ENCODE data around the gene CDC45.

The CDC45 gene

DNA sequence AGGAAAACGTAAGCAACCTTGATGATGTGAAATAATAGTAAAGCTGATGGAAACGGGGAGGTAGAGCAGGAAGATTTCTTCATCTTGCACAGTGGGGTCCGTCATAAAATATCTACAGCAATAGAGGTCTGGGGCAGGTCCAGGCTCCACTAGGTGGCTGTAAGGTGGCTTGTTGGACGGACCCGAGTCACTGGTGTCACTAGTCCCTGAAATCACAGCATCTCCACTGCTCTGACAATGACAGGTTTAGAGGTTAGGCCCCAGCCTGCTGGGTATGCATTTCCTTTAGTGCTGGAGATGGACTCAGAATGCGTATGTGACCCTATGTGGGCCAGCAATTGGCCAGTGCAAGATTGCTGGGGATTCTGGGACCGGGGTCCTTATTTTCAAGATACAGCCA, 69.7 kb downstream of the CDC45 start:
- Histone ChIP-seq H3K36me3 (ENCODE audit: control insufficient read depth, insufficient read depth, low read length) (no peaks in the 10 kb centered on the region), H3K9me3 (ENCODE audit: control insufficient read depth, low read length) (no peaks in the 10 kb centered on the region), H3K27me3 (replicated peaks; ENCODE audit: control insufficient read depth, insufficient read depth, low read length, poor library complexity, severe bottlenecking) (no peaks in the 10 kb centered on the region), H3K4me1 (ENCODE audit: control insufficient read depth, insufficient read depth, low read length, poor library complexity, severe bottlenecking) (no peaks in the 10 kb centered on the region), H3K4me3 (ENCODE audit: insufficient read depth, low read depth, low read length, poor library complexity, severe bottlenecking) (no peak overlapping the region), H3K27ac (ENCODE audit: insufficient read depth, low read length, poor library complexity, severe bottlenecking) (no peak overlapping the region)
- DNase-seq = no peak

GRCh38 chr22:19550382-19550781, 70.7 kb downstream of the CDC45 start:
- H3K36me3 ChIP-seq (ENCODE audit: control insufficient read depth, insufficient read depth, low read length) = no peaks in the 10 kb centered on the region
- H3K4me3 ChIP-seq (ENCODE audit: insufficient read depth, low read depth, low read length, poor library complexity, severe bottlenecking) = no peak overlapping the region
- no peak for DNase-seq
- no peaks in the 10 kb centered on the region for H3K9me3 ChIP-seq (ENCODE audit: control insufficient read depth, low read length)
- no peaks in the 10 kb centered on the region for H3K27me3 ChIP-seq (replicated peaks; ENCODE audit: control insufficient read depth, insufficient read depth, low read length, poor library complexity, severe bottlenecking)
- H3K4me1 ChIP-seq (ENCODE audit: control insufficient read depth, insufficient read depth, low read length, poor library complexity, severe bottlenecking) = no peaks in the 10 kb centered on the region
- no peak overlapping the region for H3K27ac ChIP-seq (ENCODE audit: insufficient read depth, low read length, poor library complexity, severe bottlenecking)

GRCh38 chr22:19553201-19553600, 73.5 kb downstream of the CDC45 start:
- Histone ChIP-seq H3K36me3 (ENCODE audit: control insufficient read depth, insufficient read depth, low read length) (no peaks in the 10 kb centered on the region), H3K27ac (ENCODE audit: insufficient read depth, low read length, poor library complexity, severe bottlenecking) (no peak overlapping the region), H3K4me3 (ENCODE audit: insufficient read depth, low read depth, low read length, poor library complexity, severe bottlenecking) (no peak overlapping the region), H3K27me3 (replicated peaks; ENCODE audit: control insufficient read depth, insufficient read depth, low read length, poor library complexity, severe bottlenecking) (no peaks in the 10 kb centered on the region), H3K4me1 (ENCODE audit: control insufficient read depth, insufficient read depth, low read length, poor library complexity, severe bottlenecking) (no peaks in the 10 kb centered on the region), H3K9me3 (ENCODE audit: control insufficient read depth, low read length) (no peaks in the 10 kb centered on the region)
- DNase-seq = no peak

DNA sequence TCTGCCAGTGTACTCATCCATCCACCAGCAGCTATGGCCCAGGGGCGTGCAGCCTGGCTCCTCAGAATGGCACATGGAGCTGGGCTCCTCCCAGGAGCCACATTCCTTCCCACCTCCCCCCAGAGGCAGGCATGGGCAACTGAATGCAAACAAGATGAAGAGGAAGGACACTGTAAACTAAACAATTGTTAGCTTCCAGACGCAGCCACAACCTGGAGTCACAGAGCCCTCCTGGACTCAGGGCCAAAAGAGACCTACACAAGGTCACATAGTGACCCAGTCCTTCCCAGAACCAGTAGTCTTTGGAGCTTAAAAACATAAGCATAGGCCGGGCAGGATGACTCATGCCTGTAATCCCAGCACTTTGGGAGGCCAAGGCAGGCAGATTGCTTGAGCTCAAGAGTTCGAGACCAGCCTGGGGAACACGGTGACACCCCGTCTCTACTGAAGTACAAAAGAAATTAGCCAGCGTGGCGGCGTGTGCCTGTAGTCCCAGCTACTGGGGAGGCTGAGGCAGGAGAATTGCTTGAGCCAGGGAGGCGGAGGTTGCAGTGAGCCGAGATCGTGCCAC, 75.2 kb downstream of the CDC45 start:
- H3K27me3 ChIP-seq (replicated peaks; ENCODE audit: control insufficient read depth, insufficient read depth, low read length, poor library complexity, severe bottlenecking) = no peaks in the 10 kb centered on the region
- no peak overlapping the region for H3K27ac ChIP-seq (ENCODE audit: insufficient read depth, low read length, poor library complexity, severe bottlenecking)
- H3K4me3 ChIP-seq (ENCODE audit: insufficient read depth, low read depth, low read length, poor library complexity, severe bottlenecking) = no peak overlapping the region
- H3K9me3 ChIP-seq (ENCODE audit: control insufficient read depth, low read length) = no peaks in the 10 kb centered on the region
- H3K36me3 ChIP-seq (ENCODE audit: control insufficient read depth, insufficient read depth, low read length) = no peaks in the 10 kb centered on the region
- H3K4me1 ChIP-seq (ENCODE audit: control insufficient read depth, insufficient read depth, low read length, poor library complexity, severe bottlenecking) = no peaks in the 10 kb centered on the region
- no peak for DNase-seq

DNA sequence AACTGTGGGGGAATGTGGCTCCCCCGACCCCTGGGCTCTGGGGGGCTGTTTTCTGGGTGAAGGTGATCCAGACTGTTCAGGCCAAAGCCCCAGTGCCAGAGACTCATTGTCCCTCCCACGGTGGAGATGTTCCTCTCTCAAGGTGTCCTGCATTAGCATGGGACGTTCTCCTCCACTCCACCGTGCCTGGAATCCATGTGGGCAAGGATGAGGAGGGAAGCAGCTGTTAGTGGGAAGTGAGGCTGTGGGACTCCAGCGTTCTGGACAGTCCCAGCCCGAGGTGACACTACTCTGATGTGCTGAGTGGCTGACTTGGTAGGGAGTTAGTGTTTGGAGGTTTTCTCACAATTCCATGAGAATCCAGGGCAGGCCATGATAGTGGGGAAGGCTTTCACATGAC, 75.9 kb downstream of the CDC45 start:
- no peaks in the 10 kb centered on the region for H3K27me3 ChIP-seq (replicated peaks; ENCODE audit: control insufficient read depth, insufficient read depth, low read length, poor library complexity, severe bottlenecking)
- DNase-seq = no peak
- no peaks in the 10 kb centered on the region for H3K9me3 ChIP-seq (ENCODE audit: control insufficient read depth, low read length)
- no peak overlapping the region for H3K4me3 ChIP-seq (ENCODE audit: insufficient read depth, low read depth, low read length, poor library complexity, severe bottlenecking)
- H3K36me3 ChIP-seq (ENCODE audit: control insufficient read depth, insufficient read depth, low read length) = no peaks in the 10 kb centered on the region
- H3K27ac ChIP-seq (ENCODE audit: insufficient read depth, low read length, poor library complexity, severe bottlenecking) = no peak overlapping the region
- H3K4me1 ChIP-seq (ENCODE audit: control insufficient read depth, insufficient read depth, low read length, poor library complexity, severe bottlenecking) = no peaks in the 10 kb centered on the region

- no peaks in the 10 kb centered on the region for H3K9me3 ChIP-seq (ENCODE audit: control insufficient read depth, low read length)
- no peak overlapping the region for H3K27ac ChIP-seq (ENCODE audit: insufficient read depth, low read length, poor library complexity, severe bottlenecking)
- no peak for DNase-seq
- H3K27me3 ChIP-seq (replicated peaks; ENCODE audit: control insufficient read depth, insufficient read depth, low read length, poor library complexity, severe bottlenecking) = no peaks in the 10 kb centered on the region
- no peak overlapping the region for H3K4me3 ChIP-seq (ENCODE audit: insufficient read depth, low read depth, low read length, poor library complexity, severe bottlenecking)
- no peaks in the 10 kb centered on the region for H3K36me3 ChIP-seq (ENCODE audit: control insufficient read depth, insufficient read depth, low read length)
- H3K4me1 ChIP-seq (ENCODE audit: control insufficient read depth, insufficient read depth, low read length, poor library complexity, severe bottlenecking) = no peaks in the 10 kb centered on the region
Observed at GRCh38 chr22:19556963-19557545, 77.3 kb downstream of the CDC45 start.

GRCh38 chr22:19559324-19559811, 79.6 kb downstream of the CDC45 start:
- Histone ChIP-seq H3K9me3 (ENCODE audit: control insufficient read depth, low read length) (no peaks in the 10 kb centered on the region), H3K4me3 (ENCODE audit: insufficient read depth, low read depth, low read length, poor library complexity, severe bottlenecking) (no peak overlapping the region), H3K27ac (ENCODE audit: insufficient read depth, low read length, poor library complexity, severe bottlenecking) (no peak overlapping the region), H3K4me1 (ENCODE audit: control insufficient read depth, insufficient read depth, low read length, poor library complexity, severe bottlenecking) (no peaks in the 10 kb centered on the region), H3K36me3 (ENCODE audit: control insufficient read depth, insufficient read depth, low read length) (no peaks in the 10 kb centered on the region), H3K27me3 (replicated peaks; ENCODE audit: control insufficient read depth, insufficient read depth, low read length, poor library complexity, severe bottlenecking) (no peaks in the 10 kb centered on the region)
- DNase-seq = no peak

GRCh38 chr22:19559956-19560355, 80.2 kb downstream of the CDC45 start:
- Histone ChIP-seq H3K36me3 (ENCODE audit: control insufficient read depth, insufficient read depth, low read length) (no peaks in the 10 kb centered on the region), H3K4me1 (ENCODE audit: control insufficient read depth, insufficient read depth, low read length, poor library complexity, severe bottlenecking) (no peaks in the 10 kb centered on the region), H3K27ac (ENCODE audit: insufficient read depth, low read length, poor library complexity, severe bottlenecking) (no peak overlapping the region), H3K9me3 (ENCODE audit: control insufficient read depth, low read length) (no peaks in the 10 kb centered on the region), H3K27me3 (replicated peaks; ENCODE audit: control insufficient read depth, insufficient read depth, low read length, poor library complexity, severe bottlenecking) (no peaks in the 10 kb centered on the region), H3K4me3 (ENCODE audit: insufficient read depth, low read depth, low read length, poor library complexity, severe bottlenecking) (no peak overlapping the region)
- DNase-seq = no peak

DNA sequence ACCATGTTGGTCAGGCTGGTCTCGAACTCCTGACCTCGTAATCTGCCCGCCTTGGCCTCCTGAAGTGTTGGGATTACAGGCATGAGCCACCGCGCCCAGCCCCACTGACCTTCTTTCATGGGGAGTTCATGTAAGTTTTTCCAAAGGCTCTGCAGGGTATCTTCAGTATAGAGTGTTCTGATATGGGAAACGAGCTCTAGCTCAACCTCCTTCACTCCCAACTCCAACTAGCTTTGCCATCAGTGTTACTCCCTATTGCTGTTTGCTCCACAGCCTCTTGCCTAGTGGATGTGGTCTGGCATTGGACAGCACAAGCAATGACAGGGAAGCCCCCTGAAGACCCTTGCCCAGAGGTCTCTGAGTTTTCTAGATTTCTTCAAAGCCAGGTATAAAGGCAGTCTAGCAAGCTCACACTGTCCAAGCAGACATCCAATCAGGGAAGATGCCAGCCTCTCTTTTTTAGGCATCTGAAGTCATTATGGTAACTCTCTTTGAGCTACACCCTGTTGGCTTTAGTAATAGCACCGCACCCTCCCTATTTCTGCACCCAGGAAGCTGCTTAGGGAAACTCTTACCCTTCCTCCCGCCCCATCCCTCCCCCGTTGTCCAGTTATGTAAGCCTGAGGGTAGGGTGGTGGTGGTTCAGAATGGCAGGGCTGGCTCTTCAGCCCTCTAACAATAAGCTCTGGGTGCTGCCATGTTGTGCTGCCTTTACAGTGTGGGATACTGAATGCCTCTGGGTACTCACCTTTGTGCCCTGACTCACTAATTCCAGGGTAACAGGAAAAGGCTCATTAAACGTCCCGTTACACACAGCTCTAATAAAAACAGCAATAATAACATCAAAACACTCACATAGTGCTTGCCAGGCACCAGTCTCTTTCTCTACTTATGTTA, 85.9 kb downstream of the CDC45 start:
- DNase-seq = no peak
- Histone ChIP-seq H3K27ac (ENCODE audit: insufficient read depth, low read length, poor library complexity, severe bottlenecking) (no peak overlapping the region), H3K4me3 (ENCODE audit: insufficient read depth, low read depth, low read length, poor library complexity, severe bottlenecking) (no peak overlapping the region)

More for the DNA sequence above, 85.9 kb downstream of the CDC45 start:
- no peaks in the 10 kb centered on the region for H3K27me3 ChIP-seq (replicated peaks; ENCODE audit: control insufficient read depth, insufficient read depth, low read length, poor library complexity, severe bottlenecking)
- no peaks in the 10 kb centered on the region for H3K4me1 ChIP-seq (ENCODE audit: control insufficient read depth, insufficient read depth, low read length, poor library complexity, severe bottlenecking)
- H3K36me3 ChIP-seq (ENCODE audit: control insufficient read depth, insufficient read depth, low read length) = no peaks in the 10 kb centered on the region
- no peaks in the 10 kb centered on the region for H3K9me3 ChIP-seq (ENCODE audit: control insufficient read depth, low read length)

Measured in effector memory CD4-positive, alpha-beta T cell (primary cell).